Astrocyte of the cerebellum (primary cell): ENCODE data around the gene PRKAG3.
A peak's percentile ranks its signal among the peaks of the same experiment; 100 is the strongest.

Source experiments
- DNase-seq: peaks from one replicate; pipeline ENCODE4 v3.0.0-alpha.2; 2011; ENCODE audit warnings: low read depth
- H3K4me3 ChIP-seq: 2 replicates; pipeline ENCODE4 v1.5.1; 2011; ENCODE audit warnings: mild to moderate bottlenecking, low read depth, low read length, moderate library complexity
- CTCF ChIP-seq: IDR thresholded peaks from 2 replicates; pipeline ENCODE4 v1.5.1; 2012; ENCODE audit warnings: low read length, low read depth, moderate library complexity, mild to moderate bottlenecking; ENCODE audit errors: missing control alignments
- in situ Hi-C: cut with HindIII; loops from 2 replicates; pipeline ENCODE4 v1.10.0; 2017; ENCODE audit warnings: low sequenced_read_pairs

PRKAG3 gene

GRCh38 chr2:218877891-218878290 is 46.3 kb upstream of the PRKAG3 start:
- no peak for TF ChIP-seq CTCF
- in situ Hi-C loops, result no loop called here
- no peak overlapping the region for H3K4me3 ChIP-seq
- no peak for DNase-seq

GRCh38 chr2:218877331-218877730 is 45.7 kb upstream of the PRKAG3 start:
- DNase-seq, result no peak
- in situ Hi-C loops, result no loop called here

GRCh38 chr2:218876562-218877219 is 45.1 kb upstream of the PRKAG3 start:
- peak; percentile 46 for DNase-seq
- in situ Hi-C loops, result no loop called here
- no peak overlapping the region for H3K4me3 ChIP-seq
- TF ChIP-seq CTCF, result peak; percentile 99

More at GRCh38 chr2:218877331-218877730, 45.7 kb upstream of the PRKAG3 start:
- H3K4me3 ChIP-seq, result no peak overlapping the region
- TF ChIP-seq CTCF, result no peak

GRCh38 chr2:218875692-218876246 is 44.2 kb upstream of the PRKAG3 start:
- no peak for TF ChIP-seq CTCF
- H3K4me3 ChIP-seq, result no peak overlapping the region
- in situ Hi-C loops, result no loop called here
- DNase-seq, result no peak

GRCh38 chr2:218873359-218874194 is 42.0 kb upstream of the PRKAG3 start:
- H3K4me3 ChIP-seq, result no peak overlapping the region
- DNase-seq, result no peak
- no peak for TF ChIP-seq CTCF
- in situ Hi-C loops, result loop anchor here (5.0 kb wide), 1 partner anchor 51 kb away; no protein-coding TSS in a partner anchor

- in situ Hi-C loops, result loop anchor here (5.0 kb wide), 1 partner anchor 51 kb away; no protein-coding TSS in a partner anchor
Observed at GRCh38 chr2:218872645-218873358, 41.2 kb upstream of the PRKAG3 start.

More at GRCh38 chr2:218872645-218873358, 41.2 kb upstream of the PRKAG3 start:
- no peak for DNase-seq
- no peak for TF ChIP-seq CTCF
- no peak overlapping the region for H3K4me3 ChIP-seq
